HUES48 (cell line): ENCODE measurements around the gene DEAF1.

ENCODE experiments used
- H3K27ac ChIP-seq: one replicate; pipeline ENCODE4 v1.7.0; 2013; ENCODE audit warnings: low read depth, low read length, inconsistent platforms
- H3K27me3 ChIP-seq: 2 replicates; pipeline ENCODE4 v1.6.1; 2013; ENCODE audit warnings: mild to moderate bottlenecking, low read length; ENCODE audit not compliant: control insufficient read depth, insufficient read depth
- H3K36me3 ChIP-seq: 2 replicates; pipeline ENCODE4 v1.6.1; 2013; ENCODE audit warnings: low read length; ENCODE audit not compliant: control insufficient read depth, insufficient read depth
- H3K4me1 ChIP-seq: 2 replicates; pipeline ENCODE4 v1.6.1; 2013; ENCODE audit warnings: mild to moderate bottlenecking, low read length; ENCODE audit not compliant: control insufficient read depth, insufficient read depth
- H3K4me3 ChIP-seq: 2 replicates; pipeline ENCODE4 v1.5.1; 2013; ENCODE audit warnings: mild to moderate bottlenecking, low read depth, low read length
- H3K9ac ChIP-seq: 2 replicates; pipeline ENCODE4 v1.6.1; 2013; ENCODE audit warnings: mild to moderate bottlenecking, low read depth, low read length, moderate library complexity
- H3K9me3 ChIP-seq: 2 replicates; pipeline ENCODE4 v1.6.1; 2013; ENCODE audit warnings: low read length; ENCODE audit not compliant: control insufficient read depth, insufficient read depth

Gene DEAF1

DNA sequence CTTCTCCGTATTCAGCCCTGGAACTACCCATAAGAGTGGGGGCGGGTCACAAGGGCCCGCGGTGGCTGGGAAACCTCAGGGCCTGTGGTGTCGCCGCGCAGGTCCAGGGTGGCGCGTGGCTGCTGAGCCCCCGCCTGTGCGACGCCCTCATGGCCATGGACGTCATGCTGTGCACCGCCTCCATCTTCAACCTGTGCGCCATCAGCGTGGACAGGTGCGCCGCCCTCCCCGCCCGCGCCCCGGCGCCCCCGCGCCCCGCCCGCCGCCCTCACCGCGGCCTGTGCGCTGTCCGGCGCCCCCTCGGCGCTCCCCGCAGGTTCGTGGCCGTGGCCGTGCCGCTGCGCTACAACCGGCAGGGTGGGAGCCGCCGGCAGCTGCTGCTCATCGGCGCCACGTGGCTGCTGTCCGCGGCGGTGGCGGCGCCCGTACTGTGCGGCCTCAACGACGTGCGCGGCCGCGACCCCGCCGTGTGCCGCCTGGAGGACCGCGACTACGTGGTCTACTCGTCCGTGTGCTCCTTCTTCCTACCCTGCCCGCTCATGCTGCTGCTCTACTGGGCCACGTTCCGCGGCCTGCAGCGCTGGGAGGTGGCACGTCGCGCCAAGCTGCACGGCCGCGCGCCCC, 55.6 kb downstream of the DEAF1 start:
- no peaks in the 10 kb centered on the region for H3K9me3 ChIP-seq

DNA sequence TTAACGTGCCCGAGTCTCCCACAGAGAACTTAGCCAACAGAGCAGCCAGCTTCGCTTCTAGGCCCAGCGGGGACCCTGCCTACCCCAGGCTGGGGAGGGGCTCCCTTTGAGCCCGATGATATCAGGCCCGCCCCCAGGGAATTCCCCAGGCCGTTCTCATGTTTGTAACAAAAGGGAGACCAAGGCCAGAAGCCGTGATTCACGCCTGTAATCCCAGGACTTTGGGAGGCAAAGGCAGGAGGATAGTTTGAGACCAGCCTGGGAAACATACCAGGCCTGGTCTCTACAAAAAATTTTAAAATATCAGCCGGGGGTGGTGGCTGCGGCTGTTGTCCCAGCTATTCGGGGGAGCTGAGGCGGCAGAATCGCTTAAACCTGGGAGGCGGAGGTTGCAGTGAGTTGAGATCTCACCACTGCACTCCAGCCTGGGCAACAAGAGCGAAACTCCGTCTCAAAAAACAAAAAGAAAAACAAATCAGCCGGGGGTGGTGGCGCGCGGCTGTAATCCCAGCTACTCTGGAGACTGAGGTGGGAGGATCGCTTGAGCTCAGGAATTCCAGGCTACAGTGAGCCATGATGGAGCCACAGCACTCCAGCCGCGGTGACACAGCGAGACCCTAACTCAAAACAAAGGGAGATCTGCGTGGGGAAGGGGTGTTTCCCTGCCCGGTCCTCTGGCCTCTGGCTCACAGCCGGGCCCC, 56.2 kb downstream of the DEAF1 start:
- no peaks in the 10 kb centered on the region for H3K9me3 ChIP-seq
- peaks cover under 1% of the 10 kb centered on the region; the same call in 1 of the 2 replicates for H3K36me3 ChIP-seq
- peaks cover 22% of the 10 kb centered on the region for H3K4me1 ChIP-seq
- H3K9ac ChIP-seq: peak overlapping the region; percentile 75
- H3K4me3 ChIP-seq: peak overlapping the region; percentile 60
- H3K27me3 ChIP-seq: peaks cover 62% of the 10 kb centered on the region
- peak overlapping the region; percentile 96 for H3K27ac ChIP-seq

More for the DNA sequence above, 55.6 kb downstream of the DEAF1 start:
- Histone ChIP-seq H3K36me3 (peaks cover 7% of the 10 kb centered on the region), H3K4me3 (peak overlapping the region; percentile 60), H3K9ac (peak overlapping the region; percentile 75), H3K27me3 (peaks cover 62% of the 10 kb centered on the region), H3K4me1 (peaks cover 22% of the 10 kb centered on the region), H3K27ac (peak overlapping the region; percentile 96)

DNA sequence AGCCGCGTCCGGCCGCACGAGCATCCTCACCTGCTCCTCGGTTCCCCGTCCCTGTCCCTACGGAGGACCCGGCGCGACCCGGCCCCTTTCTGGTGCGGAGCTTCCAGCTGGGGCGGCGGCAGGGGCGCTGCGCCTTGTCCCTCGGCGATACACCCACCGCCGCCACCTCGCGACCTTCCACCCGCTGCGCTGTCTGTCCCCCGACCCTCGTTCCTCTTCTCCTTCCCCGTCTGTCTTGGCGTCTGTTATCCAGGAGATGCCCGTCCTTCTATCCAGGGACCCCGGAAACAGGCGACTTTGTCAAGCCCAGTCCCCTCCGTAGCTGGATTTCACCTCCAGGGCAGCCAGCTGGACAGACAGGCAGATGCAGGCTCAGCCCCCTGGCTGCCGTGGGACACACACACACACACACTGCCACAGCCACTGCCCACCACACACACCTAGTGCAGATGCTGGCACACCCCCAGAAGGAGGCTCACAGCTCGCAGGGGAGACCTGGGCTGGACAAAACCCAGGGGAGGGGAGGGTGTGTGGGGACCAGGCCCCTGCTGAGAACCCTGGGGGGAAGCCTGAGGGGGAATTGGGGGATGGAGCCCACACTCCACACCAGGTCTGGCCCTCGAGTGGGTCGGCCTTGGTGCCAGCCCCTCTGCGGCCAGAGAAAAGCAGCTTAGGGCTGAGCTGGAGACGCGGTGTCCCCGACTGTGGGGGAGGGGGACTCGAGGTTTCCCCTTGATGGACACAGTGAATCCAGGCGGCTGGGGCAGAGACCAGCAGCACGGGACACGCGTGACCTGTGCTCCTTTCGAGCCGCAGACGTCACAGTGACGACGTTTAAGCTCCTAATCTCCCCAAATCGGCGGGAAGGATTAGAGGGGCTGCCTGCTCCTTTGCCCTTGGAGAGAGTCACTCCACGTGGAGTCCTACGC, 57.2 kb downstream of the DEAF1 start:
- peaks cover 62% of the 10 kb centered on the region for H3K27me3 ChIP-seq
- no peaks in the 10 kb centered on the region for H3K36me3 ChIP-seq
- H3K4me3 ChIP-seq: peak overlapping the region; percentile 60
- H3K4me1 ChIP-seq: peaks cover 22% of the 10 kb centered on the region
- peak overlapping the region; percentile 96 for H3K27ac ChIP-seq
- H3K9me3 ChIP-seq: no peaks in the 10 kb centered on the region
- peak overlapping the region; percentile 20; the same call in 1 of the 2 replicates for H3K9ac ChIP-seq

DNA sequence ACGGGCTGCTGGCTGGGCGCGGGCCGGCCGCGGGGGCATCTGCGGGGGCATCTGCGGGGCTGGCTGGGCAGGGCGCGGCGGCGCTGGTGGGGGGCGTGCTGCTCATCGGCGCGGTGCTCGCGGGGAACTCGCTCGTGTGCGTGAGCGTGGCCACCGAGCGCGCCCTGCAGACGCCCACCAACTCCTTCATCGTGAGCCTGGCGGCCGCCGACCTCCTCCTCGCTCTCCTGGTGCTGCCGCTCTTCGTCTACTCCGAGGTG, 57.8 kb downstream of the DEAF1 start:
- peaks cover 22% of the 10 kb centered on the region for H3K4me1 ChIP-seq
- H3K9ac ChIP-seq: no peak overlapping the region; the same call in 1 of the 2 replicates
- peak overlapping the region; percentile 60 for H3K4me3 ChIP-seq
- no peak overlapping the region for H3K27ac ChIP-seq
- H3K9me3 ChIP-seq: no peaks in the 10 kb centered on the region
- H3K27me3 ChIP-seq: peaks cover 62% of the 10 kb centered on the region
- no peaks in the 10 kb centered on the region for H3K36me3 ChIP-seq

DNA sequence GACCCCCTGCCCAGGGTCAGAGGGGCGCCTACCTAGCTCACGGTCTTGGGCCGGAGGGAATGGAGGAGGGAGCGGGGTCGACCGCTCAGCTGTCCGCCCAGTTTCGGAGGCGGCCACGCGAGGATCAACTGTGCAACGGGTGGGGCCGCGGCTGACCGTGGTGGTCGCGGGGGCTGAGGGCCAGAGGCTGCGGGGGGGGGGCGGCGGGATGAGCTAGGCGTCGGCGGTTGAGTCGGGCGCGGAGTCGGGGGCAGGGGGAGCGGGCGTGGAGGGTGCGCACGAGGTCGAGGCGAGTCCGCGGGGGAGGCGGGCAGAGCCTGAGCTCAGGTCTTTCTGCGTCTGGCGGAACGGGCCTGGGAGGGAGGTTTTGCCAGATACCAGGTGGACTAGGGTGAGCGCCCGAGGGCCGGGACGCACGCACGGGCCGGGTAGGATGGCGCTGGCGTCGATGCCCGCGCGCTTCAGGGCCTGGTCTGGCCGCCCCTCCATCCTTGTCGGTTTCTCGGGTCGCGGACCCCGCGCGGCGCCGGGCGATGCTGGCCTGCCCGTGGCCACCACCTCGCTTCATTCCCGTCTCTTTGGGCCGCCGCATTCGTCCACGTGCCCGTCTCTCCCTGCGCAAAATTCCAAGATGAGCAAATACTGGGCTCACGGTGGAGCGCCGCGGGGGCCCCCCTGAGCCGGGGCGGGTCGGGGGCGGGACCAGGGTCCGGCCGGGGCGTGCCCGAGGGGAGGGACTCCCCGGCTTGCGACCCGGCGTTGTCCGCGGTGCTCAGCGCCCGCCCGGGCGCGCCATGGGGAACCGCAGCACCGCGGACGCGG, 58.3 kb downstream of the DEAF1 start, which contains the start of gene DRD4:
Gene DRD4, plus strand, starts transcription at position 759 of the 822 bp plus-strand sequence. Its CDS starts 36 bp downstream, at position 795.
- Histone ChIP-seq H3K27ac (peak within 1 kb of the TSS; percentile 96), H3K9me3 (no peaks in the 10 kb centered on the region), H3K9ac (no peak within 1 kb of the TSS; the same call in none of the 2 replicates), H3K36me3 (no peaks in the 10 kb centered on the region), H3K4me1 (peaks cover 22% of the 10 kb centered on the region), H3K27me3 (peaks cover 62% of the 10 kb centered on the region), H3K4me3 (peak within 1 kb of the TSS; percentile 60)

DNA sequence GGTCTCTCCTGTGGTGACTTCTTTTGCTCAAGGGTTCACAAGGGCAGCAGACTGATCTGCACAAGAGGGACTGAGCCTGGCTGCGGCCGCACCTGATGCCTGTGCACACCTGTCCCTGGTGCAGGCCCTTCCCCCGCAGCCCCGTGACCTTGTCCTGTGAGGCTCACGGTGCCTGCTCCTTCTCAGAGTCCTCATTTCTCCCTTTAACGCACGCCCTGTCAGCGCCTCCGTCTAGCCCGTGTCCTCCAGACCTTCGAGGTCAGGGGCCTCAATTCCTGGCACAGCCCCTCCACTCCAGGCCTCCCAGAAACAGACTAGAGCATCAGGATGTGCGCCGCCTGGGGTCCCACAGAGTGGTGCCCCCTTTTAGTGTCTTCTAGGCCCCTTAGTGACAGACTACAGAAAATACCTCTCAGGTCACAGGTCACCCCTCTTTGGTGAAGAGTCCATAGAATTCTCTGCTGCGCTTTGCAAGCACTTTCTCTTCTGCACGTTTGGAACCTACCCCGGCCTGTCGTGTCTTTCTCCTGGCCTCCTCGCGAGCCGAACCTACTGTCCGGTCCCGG, 59.0 kb downstream of the DEAF1 start:
- H3K9ac ChIP-seq: no peak overlapping the region
- H3K27ac ChIP-seq: no peak overlapping the region
- peaks cover 22% of the 10 kb centered on the region for H3K4me1 ChIP-seq
- no peaks in the 10 kb centered on the region for H3K9me3 ChIP-seq
- peak overlapping the region; percentile 60; the same call in 1 of the 2 replicates for H3K4me3 ChIP-seq
- peaks cover 61% of the 10 kb centered on the region for H3K27me3 ChIP-seq
- no peaks in the 10 kb centered on the region for H3K36me3 ChIP-seq

DNA sequence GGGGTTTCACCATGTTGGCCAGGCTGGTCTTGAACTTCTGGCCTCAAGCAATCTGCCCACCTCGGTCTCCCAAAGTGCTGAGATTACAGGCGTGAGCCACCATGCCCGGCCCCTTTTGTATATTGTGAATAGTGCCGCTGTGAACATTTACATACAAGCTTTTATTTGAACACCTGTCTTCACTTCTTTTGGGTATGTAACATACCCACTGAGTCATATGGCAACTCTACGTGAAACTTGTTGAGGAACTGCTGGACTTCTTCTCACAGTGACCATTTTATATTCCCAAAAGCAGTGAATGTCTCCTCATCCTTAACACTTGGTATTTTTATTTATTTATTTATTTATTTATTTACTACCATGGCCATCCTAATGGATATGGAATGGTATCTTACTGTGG, 64.2 kb downstream of the DEAF1 start:
- Histone ChIP-seq H3K9ac (no peak overlapping the region), H3K9me3 (no peaks in the 10 kb centered on the region)

DNA sequence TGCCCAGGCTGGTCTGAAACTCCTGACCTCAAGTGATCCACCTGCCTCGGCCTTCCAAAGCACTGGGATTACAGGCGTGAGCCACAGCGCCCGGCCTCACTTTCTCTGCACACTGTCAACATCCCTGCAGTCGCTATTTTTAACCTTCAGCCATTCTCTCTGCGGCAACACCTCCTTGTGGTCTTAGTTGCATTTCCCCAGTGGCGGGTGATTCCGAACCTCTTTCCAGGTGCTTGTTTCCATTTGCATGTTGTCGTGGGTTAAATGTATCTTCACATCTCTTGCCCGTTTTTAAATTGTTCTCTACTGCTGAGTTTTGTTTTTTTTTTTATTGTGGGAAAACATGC, 65.8 kb downstream of the DEAF1 start:
- Histone ChIP-seq H3K9me3 (no peaks in the 10 kb centered on the region), H3K27me3 (peaks cover 19% of the 10 kb centered on the region), H3K36me3 (no peaks in the 10 kb centered on the region), H3K4me1 (no peaks in the 10 kb centered on the region), H3K4me3 (no peak overlapping the region), H3K27ac (no peak overlapping the region), H3K9ac (no peak overlapping the region)

More for the DNA sequence above, 64.2 kb downstream of the DEAF1 start:
- Histone ChIP-seq H3K27ac (no peak overlapping the region), H3K4me1 (no peaks in the 10 kb centered on the region), H3K27me3 (peaks cover 31% of the 10 kb centered on the region), H3K36me3 (no peaks in the 10 kb centered on the region), H3K4me3 (no peak overlapping the region)

DNA sequence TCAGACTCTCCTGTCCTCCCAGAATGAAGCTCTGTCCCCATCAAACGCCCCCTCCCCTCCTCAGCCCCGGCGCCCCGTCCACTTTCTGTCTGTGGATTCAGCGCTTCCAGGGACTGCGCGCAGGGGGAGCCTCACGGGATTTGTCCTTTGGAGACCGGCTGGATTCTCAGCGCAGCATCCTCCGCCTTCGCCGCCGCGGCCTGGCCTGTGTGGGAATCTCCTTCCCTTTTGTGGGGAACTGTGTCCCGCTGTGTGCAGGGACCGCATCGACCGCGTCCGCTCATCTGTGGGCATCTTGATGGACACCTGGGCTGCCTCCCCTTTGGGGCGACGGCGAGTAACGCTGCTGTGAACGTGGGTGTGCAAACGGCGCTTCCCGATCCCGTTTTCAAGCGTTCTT, 67.0 kb downstream of the DEAF1 start:
- H3K4me3 ChIP-seq: no peak overlapping the region
- peaks cover 19% of the 10 kb centered on the region for H3K27me3 ChIP-seq
- no peak overlapping the region for H3K27ac ChIP-seq
- no peaks in the 10 kb centered on the region for H3K36me3 ChIP-seq
- no peak overlapping the region for H3K9ac ChIP-seq
- H3K4me1 ChIP-seq: no peaks in the 10 kb centered on the region
- H3K9me3 ChIP-seq: no peaks in the 10 kb centered on the region

DNA sequence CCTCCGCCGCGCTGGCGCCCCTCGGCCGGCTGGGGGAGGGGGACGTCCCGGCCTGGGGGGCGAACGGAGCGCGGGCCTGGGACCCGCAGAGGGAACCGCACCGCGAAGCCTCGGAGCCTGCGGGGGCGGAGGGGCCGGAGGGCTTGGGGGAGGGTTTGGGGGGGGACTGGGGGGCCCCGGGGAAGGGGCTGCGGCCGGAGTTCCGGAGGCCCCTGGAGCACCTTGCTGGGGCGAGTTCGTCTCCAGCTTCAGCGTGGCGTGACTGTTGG, 67.8 kb downstream of the DEAF1 start:
- no peaks in the 10 kb centered on the region for H3K9me3 ChIP-seq
- H3K27ac ChIP-seq: no peak overlapping the region
- H3K4me1 ChIP-seq: no peaks in the 10 kb centered on the region
- H3K27me3 ChIP-seq: peaks cover 19% of the 10 kb centered on the region
- no peaks in the 10 kb centered on the region for H3K36me3 ChIP-seq
- H3K9ac ChIP-seq: no peak overlapping the region
- no peak overlapping the region for H3K4me3 ChIP-seq
